WTC11 (cell line): ENCODE data around the gene CD40LG. TPM values are rescaled to one million over a fixed set of nuclear protein-coding genes. Genes with fewer than 3 reads are reported as not detected.

Experiments
- ATAC-seq: fragments of 200-7000 bp; cut with Tn5 transposase; 2 replicates; pipeline ENCODE4 v1.10.0; 2021; ENCODE audit warnings: mild to moderate bottlenecking, moderate library complexity
- CTCF ChIA-PET: fragments of 300-600 bp; sonication (Branson Sonifier 250); formaldehyde crosslinking; loops from one replicate; lab custom pipeline; 2021; ENCODE audit warnings: antibody characterized with exemption; lab: Charles Lee
- POLR2A ChIA-PET: fragments of 350-600 bp; sonication (Branson Sonifier 250); formaldehyde crosslinking; loops from one replicate; lab custom pipeline; 2021; ENCODE audit warnings: antibody characterized with exemption; lab: Charles Lee
- DNase-seq: peaks from one replicate; pipeline ENCODE4 v3.0.0; 2021; ENCODE audit warnings: low spot score
- H3K27ac Mint-ChIP-seq: 2 replicates; pipeline ENCODE4 v1.8.0; 2021; ENCODE audit warnings: mixed read lengths
- H3K27me3 Mint-ChIP-seq: 2 replicates; pipeline ENCODE4 v1.8.0; 2021; ENCODE audit warnings: low read depth, mild to moderate bottlenecking, moderate library complexity, mixed read lengths
- H3K36me3 Mint-ChIP-seq: 2 replicates; pipeline ENCODE4 v1.8.0; 2021; ENCODE audit warnings: mixed read lengths
- H3K4me1 Mint-ChIP-seq: 2 replicates; pipeline ENCODE4 v1.8.0; 2022; ENCODE audit warnings: mixed read lengths
- H3K4me3 Mint-ChIP-seq: 2 replicates; pipeline ENCODE4 v1.8.0; 2021; ENCODE audit warnings: mild to moderate bottlenecking, moderate library complexity, mixed read lengths
- H3K9me3 Mint-ChIP-seq: 2 replicates; pipeline ENCODE4 v1.8.0; 2021; ENCODE audit warnings: mixed read lengths
- AR ChIP-seq: fragments of 250-450 bp; sonication (Bioruptor Pico); IDR thresholded peaks from 2 replicates; pipeline ENCODE4 v1.9.0; 2021; ENCODE audit warnings: mild to moderate bottlenecking
- ATF2 ChIP-seq: sonication (generic); formaldehyde crosslinking; IDR thresholded peaks from 2 replicates; pipeline ENCODE4 v1.8.1; 2022; ENCODE audit warnings: low read depth, missing genetic modification reagents, borderline replicate concordance
- CTCF ChIP-seq: fragments of 200-600 bp; IDR thresholded peaks from 2 replicates; pipeline ENCODE4 v1.8.0; 2022; ENCODE audit warnings: antibody characterized with exemption
- ELF4 ChIP-seq: sonication (generic); formaldehyde crosslinking; IDR thresholded peaks from 2 replicates; pipeline ENCODE4 v1.8.1; 2022; ENCODE audit warnings: low read depth, mild to moderate bottlenecking, moderate library complexity, missing genetic modification reagents
- ESRRA ChIP-seq: sonication (generic); formaldehyde crosslinking; IDR thresholded peaks from 2 replicates; pipeline ENCODE4 v1.8.1; 2022; ENCODE audit warnings: mild to moderate bottlenecking, missing genetic modification reagents, borderline replicate concordance
- HMGXB4 ChIP-seq: sonication (generic); formaldehyde crosslinking; IDR thresholded peaks from 2 replicates; pipeline ENCODE4 v1.8.1; 2023; ENCODE audit warnings: mild to moderate bottlenecking, moderate library complexity, missing genetic modification reagents
- IRF1 ChIP-seq: sonication (generic); formaldehyde crosslinking; IDR thresholded peaks from 2 replicates; pipeline ENCODE4 v1.8.0; 2023; ENCODE audit warnings: missing genetic modification reagents
- IRF2 ChIP-seq: sonication (generic); formaldehyde crosslinking; IDR thresholded peaks from 2 replicates; pipeline ENCODE4 v1.8.0; 2022; ENCODE audit warnings: low read depth, missing genetic modification reagents, borderline replicate concordance
- MXD4 ChIP-seq: fragments of 250-450 bp; sonication (Bioruptor Pico); IDR thresholded peaks from 2 replicates; pipeline ENCODE4 v1.8.0; 2021; ENCODE audit warnings: mild to moderate bottlenecking, moderate library complexity, borderline replicate concordance
- NR3C1 ChIP-seq: sonication (generic); formaldehyde crosslinking; conservative IDR thresholded peaks from 2 replicates; pipeline ENCODE4 v1.8.1; 2023; ENCODE audit warnings: low read depth, mild to moderate bottlenecking, missing genetic modification reagents
- OVOL2 ChIP-seq: fragments of 250-450 bp; sonication (Bioruptor Pico); IDR thresholded peaks from 2 replicates; pipeline ENCODE4 v1.9.0; 2021; ENCODE audit warnings: mild to moderate bottlenecking, borderline replicate concordance
- PRDM15 ChIP-seq: sonication (generic); formaldehyde crosslinking; IDR thresholded peaks from 2 replicates; pipeline ENCODE4 v1.8.0; 2022; ENCODE audit warnings: missing genetic modification reagents
- PREB ChIP-seq: sonication (generic); formaldehyde crosslinking; IDR thresholded peaks from 2 replicates; pipeline ENCODE4 v1.8.1; 2022; ENCODE audit warnings: mild to moderate bottlenecking, missing genetic modification reagents, moderate library complexity, borderline replicate concordance
- TCF7 ChIP-seq: sonication (generic); formaldehyde crosslinking; IDR thresholded peaks from 2 replicates; pipeline ENCODE4 v1.8.0; 2022; ENCODE audit warnings: mild to moderate bottlenecking, low read depth, missing genetic modification reagents, moderate library complexity
- TP53 ChIP-seq: sonication (generic); formaldehyde crosslinking; IDR thresholded peaks from 2 replicates; pipeline ENCODE4 v1.8.1; 2023; ENCODE audit warnings: mild to moderate bottlenecking, missing genetic modification reagents
- ZNF396 ChIP-seq: fragments of 250-450 bp; sonication (Bioruptor Pico); IDR thresholded peaks from 2 replicates; pipeline ENCODE4 v1.8.0; 2021; ENCODE audit warnings: mild to moderate bottlenecking, moderate library complexity, borderline replicate concordance
- total RNA-seq: library from RNA; stranded (reverse); gene quantifications from 3 replicates; pipeline ENCODE4 v1.2.3, GENCODE V29; 2021

Gene CD40LG
- total RNA-seq, 1 experiment from 2014 or later, result not detected

GRCh38 chrX:136625246-136625645 is 22.7 kb upstream of the CD40LG start (continued):
- TF ChIP-seq IRF1 (CRISPR knock-in tag), result no peak
- TF ChIP-seq ZNF396, result no peak
- no peak for TF ChIP-seq PREB (CRISPR knock-in tag)
- no peak for TF ChIP-seq TP53 (CRISPR knock-in tag)
- TF ChIP-seq CTCF, result no peak
- no peak for TF ChIP-seq AR (CRISPR knock-in tag)
- TF ChIP-seq OVOL2 (CRISPR knock-in tag), result no peak
- TF ChIP-seq ELF4 (CRISPR knock-in tag), result no peak

- no peaks in the 10 kb centered on the region for H3K4me1 Mint-ChIP-seq
- DNase-seq, result no peak
- ATAC-seq, result no peak
- no peaks in the 10 kb centered on the region for H3K27me3 Mint-ChIP-seq
- H3K4me3 Mint-ChIP-seq, result no peak overlapping the region
- ChIA-PET CTCF (no interaction called here), POLR2A (interaction anchor here (0.7 kb wide), 1 partner anchor 9 kb away, joined by 7 read pairs; no protein-coding TSS in a partner anchor)
- no peaks in the 10 kb centered on the region for H3K36me3 Mint-ChIP-seq
- H3K27ac Mint-ChIP-seq, result no peak overlapping the region
- no peaks in the 10 kb centered on the region for H3K9me3 Mint-ChIP-seq
- TF ChIP-seq ATF2 (CRISPR knock-in tag) (no peak), ESRRA (CRISPR knock-in tag) (no peak), CTCF (no peak), NR3C1 (CRISPR knock-in tag) (no peak), HMGXB4 (no peak), MXD4 (CRISPR knock-in tag) (no peak), IRF2 (no peak), TCF7 (CRISPR knock-in tag) (no peak), AR (CRISPR knock-in tag) (no peak), PRDM15 (CRISPR knock-in tag) (no peak)
Measured at GRCh38 chrX:136626237-136626636, 21.7 kb upstream of the CD40LG start.
